ENCODE measurements around the gene AIRE. TPM values are rescaled to one million over a fixed set of nuclear protein-coding genes. Genes with fewer than 3 reads are reported as not detected.

Gene AIRE
- total and polyA plus RNA-seq, 4 donors = 0.05 TPM; not detected in 3

GRCh38 chr21:44275041-44275440 lies 10.6 kb upstream of the AIRE start:
- no peak for DNase-seq (ENCODE audit: low spot score)
- no peak for TF ChIP-seq HNF4A (conservative IDR thresholded peaks at IDR 0.05)
- no peak for TF ChIP-seq YY1 (IDR thresholded peaks at IDR 0.05)
- no peak for TF ChIP-seq HNF4G (IDR thresholded peaks at IDR 0.05)
- TF ChIP-seq SP1 (IDR thresholded peaks at IDR 0.05) = no peak
- no peak for TF ChIP-seq REST (IDR thresholded peaks at IDR 0.05)
- no peak for TF ChIP-seq CTCF (IDR thresholded peaks at IDR 0.05; ENCODE audit: low read depth, low read length, missing input control)
- no peak for TF ChIP-seq RAD21 (IDR thresholded peaks at IDR 0.05)
- no peak for TF ChIP-seq ZBTB33 (IDR thresholded peaks at IDR 0.05)
- no peak for TF ChIP-seq TAF1 (conservative IDR thresholded peaks at IDR 0.05)
- no peak for TF ChIP-seq FOXA1 (IDR thresholded peaks at IDR 0.05)
- TF ChIP-seq ATF3 (IDR thresholded peaks at IDR 0.05) = no peak
- no peak for TF ChIP-seq JUND (IDR thresholded peaks at IDR 0.05)
- Histone ChIP-seq H3K4me1 (ENCODE audit: control insufficient read depth in 4 of 4, insufficient read depth in 4 of 4, low read length in 3 of 4) (no peaks in the 10 kb centered on the region), H3K27me3 (ENCODE audit: control insufficient read depth in 4 of 4, insufficient read depth in 4 of 4, low read length in 3 of 4) (no peaks in the 10 kb centered on the region), H3K36me3 (ENCODE audit: control insufficient read depth in 4 of 4, insufficient read depth in 3 of 4, low read depth in 1 of 4, low read length in 3 of 4) (no peaks in the 10 kb centered on the region), H3K27ac (ENCODE audit: low read depth in 1 of 2, low read length in 2 of 2) (no peak overlapping the region), H3K9me3 (ENCODE audit: control insufficient read depth in 4 of 4, low read length in 3 of 4) (no peaks in the 10 kb centered on the region), H3K9ac (ENCODE audit: low read depth in 1 of 2, low read length in 2 of 2) (no peak overlapping the region), H3K4me3 (ENCODE audit: low read depth in 1 of 3, low read length in 3 of 3) (no peak overlapping the region)
- 71% methylated on average over 5 of the region's 5 CpGs for WGBS

GRCh38 chr21:44279354-44280260 lies 6.1 kb upstream of the AIRE start:
- WGBS = 93% methylated on average over 19 of the region's 19 CpGs
- TF ChIP-seq EGR1 (IDR thresholded peaks at IDR 0.05; ENCODE audit: low read depth in 2 of 2) = no peak
- TF ChIP-seq FOXA2 (IDR thresholded peaks at IDR 0.05) = no peak
- DNase-seq (ENCODE audit: low spot score) = no peak

More at GRCh38 chr21:44279354-44280260, 6.1 kb upstream of the AIRE start:
- Histone ChIP-seq H3K4me3 (ENCODE audit: low read depth in 1 of 3, low read length in 3 of 3) (no peak overlapping the region), H3K27ac (ENCODE audit: low read depth in 1 of 2, low read length in 2 of 2) (no peak overlapping the region), H3K27me3 (ENCODE audit: control insufficient read depth in 4 of 4, insufficient read depth in 4 of 4, low read length in 3 of 4) (no peaks in the 10 kb centered on the region), H3K9me3 (ENCODE audit: control insufficient read depth in 4 of 4, low read length in 3 of 4) (no peaks in the 10 kb centered on the region), H3K36me3 (ENCODE audit: control insufficient read depth in 4 of 4, insufficient read depth in 3 of 4, low read depth in 1 of 4, low read length in 3 of 4) (no peaks in the 10 kb centered on the region), H3K9ac (ENCODE audit: low read depth in 1 of 2, low read length in 2 of 2) (no peak overlapping the region), H3K4me1 (ENCODE audit: control insufficient read depth in 4 of 4, insufficient read depth in 4 of 4, low read length in 3 of 4) (no peaks in the 10 kb centered on the region)
